Measurements from ENCODE around the gene CENPC. TPM values are rescaled to one million over a fixed set of nuclear protein-coding genes. Genes with fewer than 3 reads are reported as not detected.
A peak's percentile ranks its signal among the peaks of the same experiment; 100 is the strongest.

The CENPC gene, protein sequence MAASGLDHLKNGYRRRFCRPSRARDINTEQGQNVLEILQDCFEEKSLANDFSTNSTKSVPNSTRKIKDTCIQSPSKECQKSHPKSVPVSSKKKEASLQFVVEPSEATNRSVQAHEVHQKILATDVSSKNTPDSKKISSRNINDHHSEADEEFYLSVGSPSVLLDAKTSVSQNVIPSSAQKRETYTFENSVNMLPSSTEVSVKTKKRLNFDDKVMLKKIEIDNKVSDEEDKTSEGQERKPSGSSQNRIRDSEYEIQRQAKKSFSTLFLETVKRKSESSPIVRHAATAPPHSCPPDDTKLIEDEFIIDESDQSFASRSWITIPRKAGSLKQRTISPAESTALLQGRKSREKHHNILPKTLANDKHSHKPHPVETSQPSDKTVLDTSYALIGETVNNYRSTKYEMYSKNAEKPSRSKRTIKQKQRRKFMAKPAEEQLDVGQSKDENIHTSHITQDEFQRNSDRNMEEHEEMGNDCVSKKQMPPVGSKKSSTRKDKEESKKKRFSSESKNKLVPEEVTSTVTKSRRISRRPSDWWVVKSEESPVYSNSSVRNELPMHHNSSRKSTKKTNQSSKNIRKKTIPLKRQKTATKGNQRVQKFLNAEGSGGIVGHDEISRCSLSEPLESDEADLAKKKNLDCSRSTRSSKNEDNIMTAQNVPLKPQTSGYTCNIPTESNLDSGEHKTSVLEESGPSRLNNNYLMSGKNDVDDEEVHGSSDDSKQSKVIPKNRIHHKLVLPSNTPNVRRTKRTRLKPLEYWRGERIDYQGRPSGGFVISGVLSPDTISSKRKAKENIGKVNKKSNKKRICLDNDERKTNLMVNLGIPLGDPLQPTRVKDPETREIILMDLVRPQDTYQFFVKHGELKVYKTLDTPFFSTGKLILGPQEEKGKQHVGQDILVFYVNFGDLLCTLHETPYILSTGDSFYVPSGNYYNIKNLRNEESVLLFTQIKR
- polyA plus RNA-seq (9.5 and 12.8 TPM in 2 replicates), polyA minus RNA-seq (39.9 and 42.9 TPM in 2 replicates)

DNA sequence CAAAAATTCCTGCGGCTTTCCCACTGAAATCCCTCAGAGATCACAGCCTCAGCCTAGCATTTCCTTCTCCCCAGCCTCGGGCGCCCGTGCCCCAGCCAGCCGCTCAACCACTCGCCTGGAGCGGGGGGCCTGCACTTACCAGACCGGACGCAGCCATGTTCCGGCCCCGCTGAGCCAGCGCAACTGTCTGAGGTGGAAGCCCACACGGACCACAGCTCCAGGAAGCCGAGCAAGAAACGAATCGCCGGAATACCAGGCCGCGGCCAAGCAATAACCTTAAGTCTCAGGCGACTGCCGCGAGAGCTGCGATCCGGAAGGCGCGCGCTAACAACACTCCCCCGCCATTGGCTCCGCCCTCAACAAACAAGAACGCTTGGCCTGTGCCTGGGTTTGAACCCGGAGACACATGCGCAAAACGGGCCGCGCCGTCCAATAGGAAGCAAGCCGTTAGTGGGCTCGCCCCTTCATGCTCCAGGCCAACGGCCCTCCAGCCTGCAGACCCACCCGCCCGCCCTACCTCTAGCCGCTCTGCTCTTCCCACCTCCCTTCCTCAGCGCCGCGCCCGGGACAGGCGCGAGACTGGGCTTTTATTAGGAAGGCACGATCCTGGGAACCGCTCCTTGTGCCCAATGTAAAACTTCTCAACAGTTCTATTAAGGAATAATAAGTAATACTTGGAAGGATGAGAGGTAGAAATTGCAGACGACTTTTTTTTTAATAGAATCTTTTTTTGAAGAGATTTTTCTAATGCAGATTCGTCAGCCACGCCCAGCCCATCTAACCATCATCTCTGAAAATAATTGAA, at the start of gene CENPC:
Gene CENPC, minus strand, starts transcription at position 305 of the 805 bp plus-strand sequence. Its CDS starts 148 bp downstream, at position 157.
- peak within 1 kb of the TSS; percentile 81 for H3K4me2 ChIP-seq (ENCODE audit: low read length)
- peak within 1 kb of the TSS; percentile 73 for H3K27ac ChIP-seq (ENCODE audit: low read length)
- peak within 1 kb of the TSS; percentile 86 for H2AFZ ChIP-seq (ENCODE audit: low read depth, low read length)
- no peaks in the 10 kb centered on the region for H3F3A ChIP-seq (ENCODE audit: insufficient read depth, low read length, poor library complexity, severe bottlenecking)
- H3K79me2 ChIP-seq (replicated peaks; ENCODE audit: insufficient read depth, low read length) = peaks cover 39% of the 10 kb centered on the region
- H4K20me1 ChIP-seq (ENCODE audit: insufficient read depth) = no peaks in the 10 kb centered on the region
- H3K9me3 ChIP-seq (ENCODE audit: low read length) = no peaks in the 10 kb centered on the region
- H3K9me2 ChIP-seq (ENCODE audit: insufficient read depth, low read length) = no peaks in the 10 kb centered on the region
- TF ChIP-seq EZH2 (IDR thresholded peaks at IDR 0.05; ENCODE audit: borderline replicate concordance, insufficient read depth, low read length, poor library complexity, severe bottlenecking) = no peak
- peak; percentile 86 for TF ChIP-seq MXI1 (conservative IDR thresholded peaks at IDR 0.05; ENCODE audit: poor library complexity, severe bottlenecking)
- TF ChIP-seq, protein P1, sequence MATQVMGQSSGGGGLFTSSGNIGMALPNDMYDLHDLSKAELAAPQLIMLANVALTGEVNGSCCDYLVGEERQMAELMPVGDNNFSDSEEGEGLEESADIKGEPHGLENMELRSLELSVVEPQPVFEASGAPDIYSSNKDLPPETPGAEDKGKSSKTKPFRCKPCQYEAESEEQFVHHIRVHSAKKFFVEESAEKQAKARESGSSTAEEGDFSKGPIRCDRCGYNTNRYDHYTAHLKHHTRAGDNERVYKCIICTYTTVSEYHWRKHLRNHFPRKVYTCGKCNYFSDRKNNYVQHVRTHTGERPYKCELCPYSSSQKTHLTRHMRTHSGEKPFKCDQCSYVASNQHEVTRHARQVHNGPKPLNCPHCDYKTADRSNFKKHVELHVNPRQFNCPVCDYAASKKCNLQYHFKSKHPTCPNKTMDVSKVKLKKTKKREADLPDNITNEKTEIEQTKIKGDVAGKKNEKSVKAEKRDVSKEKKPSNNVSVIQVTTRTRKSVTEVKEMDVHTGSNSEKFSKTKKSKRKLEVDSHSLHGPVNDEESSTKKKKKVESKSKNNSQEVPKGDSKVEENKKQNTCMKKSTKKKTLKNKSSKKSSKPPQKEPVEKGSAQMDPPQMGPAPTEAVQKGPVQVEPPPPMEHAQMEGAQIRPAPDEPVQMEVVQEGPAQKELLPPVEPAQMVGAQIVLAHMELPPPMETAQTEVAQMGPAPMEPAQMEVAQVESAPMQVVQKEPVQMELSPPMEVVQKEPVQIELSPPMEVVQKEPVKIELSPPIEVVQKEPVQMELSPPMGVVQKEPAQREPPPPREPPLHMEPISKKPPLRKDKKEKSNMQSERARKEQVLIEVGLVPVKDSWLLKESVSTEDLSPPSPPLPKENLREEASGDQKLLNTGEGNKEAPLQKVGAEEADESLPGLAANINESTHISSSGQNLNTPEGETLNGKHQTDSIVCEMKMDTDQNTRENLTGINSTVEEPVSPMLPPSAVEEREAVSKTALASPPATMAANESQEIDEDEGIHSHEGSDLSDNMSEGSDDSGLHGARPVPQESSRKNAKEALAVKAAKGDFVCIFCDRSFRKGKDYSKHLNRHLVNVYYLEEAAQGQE (IDR thresholded peaks at IDR 0.05; ENCODE audit: borderline replicate concordance) = peak; percentile 84
- TF ChIP-seq EP300 (conservative IDR thresholded peaks at IDR 0.05; ENCODE audit: poor library complexity, severe bottlenecking) = no peak
- TF ChIP-seq POLR2AphosphoS5 (IDR thresholded peaks at IDR 0.05) = peak; percentile 82
- H3K4me3 ChIP-seq (ENCODE audit: low read length) = peak within 1 kb of the TSS; percentile 83
- H3K9ac ChIP-seq (ENCODE audit: low read length) = peak within 1 kb of the TSS; percentile 83
- H3K36me3 ChIP-seq (ENCODE audit: insufficient read depth, low read length) = peaks cover 3% of the 10 kb centered on the region
- no peaks in the 10 kb centered on the region for H3K27me3 ChIP-seq (ENCODE audit: insufficient read depth, low read depth, low read length)

DNA sequence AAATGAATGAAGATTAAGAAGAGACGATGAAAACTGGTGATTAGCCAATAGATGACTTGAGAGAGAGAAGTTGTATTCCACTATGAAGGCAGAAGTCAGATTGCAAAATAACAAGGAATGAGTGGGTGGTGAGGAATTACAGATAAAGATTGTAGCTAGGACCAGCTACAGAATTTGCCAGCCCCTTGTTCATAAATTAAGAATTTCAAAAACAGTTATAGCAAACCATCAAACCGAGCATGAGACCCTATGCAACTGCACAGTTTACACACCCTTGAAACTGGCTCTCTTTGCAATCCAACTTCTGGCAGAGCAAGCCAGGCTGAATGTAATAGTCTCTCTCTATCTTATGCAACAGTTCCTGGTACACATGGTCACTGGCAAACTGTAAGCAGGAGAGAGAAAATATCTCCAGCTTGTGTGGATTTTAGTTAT, 48.5 kb upstream of the CENPC start:
- H3K36me3 ChIP-seq (ENCODE audit: insufficient read depth, low read length) = no peaks in the 10 kb centered on the region
- H2AFZ ChIP-seq (ENCODE audit: low read depth, low read length) = no peak overlapping the region
- no peaks in the 10 kb centered on the region for H3K79me2 ChIP-seq (replicated peaks; ENCODE audit: insufficient read depth, low read length)
- no peak overlapping the region for H3K4me3 ChIP-seq (ENCODE audit: low read length)
- H3K4me2 ChIP-seq (ENCODE audit: low read length) = no peak overlapping the region
- TF ChIP-seq, protein P2, sequence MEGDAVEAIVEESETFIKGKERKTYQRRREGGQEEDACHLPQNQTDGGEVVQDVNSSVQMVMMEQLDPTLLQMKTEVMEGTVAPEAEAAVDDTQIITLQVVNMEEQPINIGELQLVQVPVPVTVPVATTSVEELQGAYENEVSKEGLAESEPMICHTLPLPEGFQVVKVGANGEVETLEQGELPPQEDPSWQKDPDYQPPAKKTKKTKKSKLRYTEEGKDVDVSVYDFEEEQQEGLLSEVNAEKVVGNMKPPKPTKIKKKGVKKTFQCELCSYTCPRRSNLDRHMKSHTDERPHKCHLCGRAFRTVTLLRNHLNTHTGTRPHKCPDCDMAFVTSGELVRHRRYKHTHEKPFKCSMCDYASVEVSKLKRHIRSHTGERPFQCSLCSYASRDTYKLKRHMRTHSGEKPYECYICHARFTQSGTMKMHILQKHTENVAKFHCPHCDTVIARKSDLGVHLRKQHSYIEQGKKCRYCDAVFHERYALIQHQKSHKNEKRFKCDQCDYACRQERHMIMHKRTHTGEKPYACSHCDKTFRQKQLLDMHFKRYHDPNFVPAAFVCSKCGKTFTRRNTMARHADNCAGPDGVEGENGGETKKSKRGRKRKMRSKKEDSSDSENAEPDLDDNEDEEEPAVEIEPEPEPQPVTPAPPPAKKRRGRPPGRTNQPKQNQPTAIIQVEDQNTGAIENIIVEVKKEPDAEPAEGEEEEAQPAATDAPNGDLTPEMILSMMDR (IDR thresholded peaks at IDR 0.05; ENCODE audit: poor library complexity, severe bottlenecking) = no peak
- TF ChIP-seq EP300 (conservative IDR thresholded peaks at IDR 0.05; ENCODE audit: poor library complexity, severe bottlenecking) = no peak
- TF ChIP-seq TAF1 (IDR thresholded peaks at IDR 0.05; ENCODE audit: low read depth) = no peak
- no peak for TF ChIP-seq SMC3 (conservative IDR thresholded peaks at IDR 0.05; ENCODE audit: poor library complexity)
- no peak for TF ChIP-seq RAD21 (conservative IDR thresholded peaks at IDR 0.05)
- TF ChIP-seq POLR2AphosphoS5 (IDR thresholded peaks at IDR 0.05) = no peak
- TF ChIP-seq MXI1 (conservative IDR thresholded peaks at IDR 0.05; ENCODE audit: poor library complexity, severe bottlenecking) = no peak
- TF ChIP-seq, protein P1 (IDR thresholded peaks at IDR 0.05; ENCODE audit: borderline replicate concordance) = no peak
- TF ChIP-seq EZH2 (IDR thresholded peaks at IDR 0.05; ENCODE audit: borderline replicate concordance, insufficient read depth, low read length, poor library complexity, severe bottlenecking) = no peak
- H3F3A ChIP-seq (ENCODE audit: insufficient read depth, low read length, poor library complexity, severe bottlenecking) = no peaks in the 10 kb centered on the region
- no peak overlapping the region for H3K27ac ChIP-seq (ENCODE audit: low read length)
- H3K27me3 ChIP-seq (ENCODE audit: insufficient read depth, low read depth, low read length) = no peaks in the 10 kb centered on the region
- H3K9ac ChIP-seq (ENCODE audit: low read length) = no peak overlapping the region
- H3K9me2 ChIP-seq (ENCODE audit: insufficient read depth, low read length) = no peaks in the 10 kb centered on the region
- no peaks in the 10 kb centered on the region for H4K20me1 ChIP-seq (ENCODE audit: insufficient read depth)
- no peaks in the 10 kb centered on the region for H3K9me3 ChIP-seq (ENCODE audit: low read length)
